H1 (cell line): ENCODE measurements around the gene ADD1. TPM values are rescaled to one million over a fixed set of nuclear protein-coding genes. Genes with fewer than 3 reads are reported as not detected.

Experiments
- CTCF ChIA-PET: fragments of 300-600 bp; sonication (Branson Sonifier 250); formaldehyde crosslinking; loops from one replicate; lab custom pipeline; 2021; ENCODE audit not compliant: partially characterized antibody; lab: Charles Lee
- POLR2A ChIA-PET: fragments of 300-600 bp; sonication (Branson Sonifier 250); formaldehyde crosslinking; loops from one replicate; lab custom pipeline; 2021; ENCODE audit warnings: inconsistent platforms; ENCODE audit not compliant: partially characterized antibody; lab: Charles Lee
- DNase-seq, 2 experiments: peaks; one replicate each; pipeline versions ENCODE4 v3.0.0 to v3.0.0-alpha.2; 2010 to 2022; ENCODE audit warnings: low spot score in 2 of 2, low read depth in 1 of 2, mixed read lengths in 1 of 2
- FAIRE-seq: peaks from 2 replicates; lab custom pipeline; 2011; peaks lifted over from hg19 to GRCh38; lab: Jason Lieb, UNC
- H2AFZ ChIP-seq: 2 replicates; pipeline ENCODE4 v1.8.1; 2012; ENCODE audit warnings: low read length, inconsistent platforms
- H2AK5ac ChIP-seq: 2 replicates; pipeline ENCODE4 v1.6.1; 2013; ENCODE audit warnings: low read depth, low read length
- H2BK120ac ChIP-seq: replicated peaks from 2 replicates; pipeline ENCODE3; 2013; ENCODE audit warnings: low read depth, low read length, inconsistent platforms
- H2BK12ac ChIP-seq: 2 replicates; pipeline ENCODE4 v1.6.1; 2013; ENCODE audit warnings: low read depth, low read length
- H2BK15ac ChIP-seq: 2 replicates; pipeline ENCODE4 v1.6.1; 2013; ENCODE audit warnings: low read length
- H2BK20ac ChIP-seq: 2 replicates; pipeline ENCODE4 v1.6.1; 2013; ENCODE audit warnings: low read length
- H2BK5ac ChIP-seq: 2 replicates; pipeline ENCODE4 v1.6.1; 2013; ENCODE audit warnings: low read depth, low read length
- H3K14ac ChIP-seq: 2 replicates; pipeline ENCODE4 v1.6.1; 2013; ENCODE audit warnings: inconsistent platforms; ENCODE audit not compliant: insufficient read length
- H3K18ac ChIP-seq: 2 replicates; pipeline ENCODE4 v1.6.1; 2013; ENCODE audit warnings: low read length; ENCODE audit errors: extremely low read depth
- H3K23ac ChIP-seq: 2 replicates; pipeline ENCODE4 v1.6.1; 2013; ENCODE audit warnings: inconsistent platforms; ENCODE audit not compliant: insufficient read length
- H3K23me2 ChIP-seq: 2 replicates; pipeline ENCODE4 v1.6.1; 2013; ENCODE audit warnings: low read depth, low read length
- H3K27ac ChIP-seq: 2 replicates; pipeline ENCODE4 v1.6.1; 2011; ENCODE audit warnings: low read depth, low read length, inconsistent platforms
- H3K27me3 ChIP-seq, 4 experiments: replicated peaks in 1 of 4; 1 replicate in 1 of 4; 2 replicates in 3 of 4; pipeline versions ENCODE4 v1.6.1 to v1.8.1; 2011 to 2013; ENCODE audit warnings: low read length in 3 of 4, mild to moderate bottlenecking in 3 of 4, inconsistent platforms in 2 of 4, mixed read lengths in 2 of 4, moderate library complexity in 1 of 4; ENCODE audit not compliant: control insufficient read depth in 3 of 4, insufficient read depth in 3 of 4; ENCODE audit errors: extremely low read depth in 1 of 4
- H3K36me3 ChIP-seq, 4 experiments: 2 replicates each; pipeline versions ENCODE4 v1.6.1 to v1.8.1; 2011 to 2013; ENCODE audit warnings: mild to moderate bottlenecking in 4 of 4, low read length in 3 of 4, moderate library complexity in 2 of 4, control low read depth in 1 of 4, inconsistent platforms in 1 of 4; ENCODE audit not compliant: insufficient read depth in 4 of 4, control insufficient read depth in 2 of 4
- H3K4ac ChIP-seq: replicated peaks from 2 replicates; pipeline ENCODE3; 2013; ENCODE audit warnings: low read length, low read depth, mixed read lengths, inconsistent platforms; ENCODE audit not compliant: insufficient read length
- H3K4me1 ChIP-seq, 4 experiments: replicated peaks in 1 of 4; 1 replicate in 1 of 4; 2 replicates in 3 of 4; pipeline versions ENCODE4 v1.6.1 to v1.8.1; 2011 to 2013; ENCODE audit warnings: low read length in 3 of 4, inconsistent platforms in 2 of 4, mixed read lengths in 1 of 4; ENCODE audit not compliant: insufficient read depth in 4 of 4, control insufficient read depth in 3 of 4
- H3K4me2 ChIP-seq, 2 experiments: 2 replicates each; pipeline versions ENCODE4 v1.6.1 to v1.8.1; 2011 to 2013; ENCODE audit warnings: low read depth in 2 of 2, low read length in 2 of 2, control low read depth in 1 of 2, inconsistent platforms in 1 of 2, mild to moderate bottlenecking in 1 of 2; ENCODE audit not compliant: insufficient read depth in 1 of 2
- H3K4me3 ChIP-seq, 4 experiments: fragments of 200-600, 300-600 bp in 1 of 4; sonication (generic), shearing (Covaris generic), sonication (Bioruptor Twin) in 1 of 4; 2 replicates each; pipeline versions ENCODE4 v1.5.1 to v1.8.1; 2011 to 2016; ENCODE audit warnings: low read length in 4 of 4, low read depth in 3 of 4, control low read depth in 2 of 4, inconsistent platforms in 2 of 4, mild to moderate bottlenecking in 2 of 4, mixed read lengths in 1 of 4, moderate library complexity in 1 of 4; ENCODE audit not compliant: insufficient read depth in 2 of 4; ENCODE audit errors: extremely low read depth in 1 of 4
- H3K56ac ChIP-seq: replicated peaks from 2 replicates; pipeline ENCODE3; 2013; ENCODE audit warnings: low read depth, mild to moderate bottlenecking, mixed read lengths, low read length, inconsistent platforms; ENCODE audit not compliant: insufficient read length
- H3K79me1 ChIP-seq: 2 replicates; pipeline ENCODE4 v1.6.1; 2013; ENCODE audit warnings: low read depth, low read length, control low read depth
- H3K79me2 ChIP-seq, 2 experiments: 2 replicates each; pipeline versions ENCODE4 v1.6.1 to v1.8.1; 2012 to 2013; ENCODE audit warnings: low read length in 2 of 2, mild to moderate bottlenecking in 2 of 2, inconsistent platforms in 1 of 2; ENCODE audit not compliant: insufficient read depth in 2 of 2, control insufficient read depth in 1 of 2
- H3K9ac ChIP-seq, 4 experiments: replicated peaks in 1 of 4; 1 replicate in 1 of 4; 2 replicates in 3 of 4; pipeline versions ENCODE4 v1.6.1 to v1.8.1; 2011 to 2013; ENCODE audit warnings: low read depth in 3 of 4, low read length in 3 of 4, control low read depth in 2 of 4, mild to moderate bottlenecking in 2 of 4, moderate library complexity in 2 of 4, inconsistent platforms in 1 of 4; ENCODE audit errors: extremely low read depth in 1 of 4
- H3K9me3 ChIP-seq, 2 experiments: 2 replicates each; pipeline versions ENCODE4 v1.6.1 to v1.8.1; 2012 to 2013; ENCODE audit warnings: mild to moderate bottlenecking in 2 of 2, moderate library complexity in 2 of 2, control low read depth in 1 of 2, inconsistent platforms in 1 of 2, low read depth in 1 of 2, low read length in 1 of 2, mixed read lengths in 1 of 2; ENCODE audit not compliant: insufficient read depth in 2 of 2
- H4K20me1 ChIP-seq, 2 experiments: replicated peaks in 1 of 2; 2 replicates each; pipeline versions ENCODE3 to v1.8.1; 2011 to 2013; ENCODE audit warnings: inconsistent platforms in 2 of 2, low read length in 2 of 2, mild to moderate bottlenecking in 1 of 2; ENCODE audit not compliant: insufficient read depth in 2 of 2, control insufficient read depth in 1 of 2
- H4K5ac ChIP-seq: 2 replicates; pipeline ENCODE4 v1.6.1; 2013; ENCODE audit warnings: low read length, low read depth, mixed read lengths, inconsistent platforms; ENCODE audit not compliant: insufficient read length
- H4K8ac ChIP-seq: 2 replicates; pipeline ENCODE4 v1.8.0; 2013; ENCODE audit warnings: mild to moderate bottlenecking, moderate library complexity, low read length, inconsistent platforms; ENCODE audit not compliant: insufficient read depth; ENCODE audit errors: extremely low read depth
- H4K91ac ChIP-seq: replicated peaks from 2 replicates; pipeline ENCODE3; 2013; ENCODE audit warnings: low read length, mixed read lengths, inconsistent platforms; ENCODE audit not compliant: insufficient read length
- POLR2AphosphoS5 ChIP-seq: IDR thresholded peaks from 2 replicates; pipeline ENCODE4 v1.6.1; 2011; ENCODE audit warnings: low read depth, low read length
- TAF1 ChIP-seq: IDR thresholded peaks from 2 replicates; pipeline ENCODE4 v1.6.1; 2011; ENCODE audit warnings: mild to moderate bottlenecking, low read depth, low read length
- ZNF274 ChIP-seq: IDR thresholded peaks from 2 replicates; pipeline ENCODE4 v1.7.0; 2012; ENCODE audit warnings: low read length, borderline replicate concordance; ENCODE audit errors: extremely low read depth
- WGBS, 2 experiments: shearing (Covaris generic) in 1 of 2; methylation state at CpG; one replicate each; pipeline versions ENCODE4 v1.1.6 to v1.1.7; 2013 to 2015; ENCODE audit warnings: low lambda C conversion rate in 2 of 2, mixed read lengths in 2 of 2, inconsistent platforms in 1 of 2, low coverage in 1 of 2, missing lambda C conversion rate in 1 of 2; ENCODE audit not compliant: insufficient replicate concordance in 2 of 2, insufficient coverage in 1 of 2, insufficient read length in 1 of 2; ENCODE audit errors: extremely low coverage in 1 of 2, missing lambda C conversion rate in 1 of 2; 5-methylcytosine and 5-hydroxymethylcytosine counted together
- polyA plus RNA-seq, 7 experiments: library from polyadenylated mRNA; depleted of rRNA in 3 of 7; stranded (reverse) in 5 of 7; unstranded in 2 of 7; fragments of >200 nt in 5 of 7; fragments of 200-250 nt in 2 of 7; gene quantifications; 1 replicate in 5 of 7; 2 replicates in 1 of 7; 4 replicates in 1 of 7; pipeline versions ENCODE4 v1.2.1 to v1.2.3, GENCODE V29; 2011 to 2013; ENCODE audit warnings: missing spikeins in 2 of 7, mixed read lengths in 2 of 7
- total RNA-seq: library from RNA; stranded (reverse); fragmentation: NEBNext Ultra II Directional; extraction: Animal tissue kit (Norgen Biotek cat#: 25700); gene quantifications from 2 replicates; pipeline ENCODE4 v1.2.1, GENCODE V29; 2021
- TF ChIP-seq, protein P1 (sequence below): IDR thresholded peaks from 2 replicates; pipeline ENCODE4 v1.6.1; 2012; ENCODE audit warnings: inconsistent platforms

ADD1 gene
- total and polyA plus RNA-seq, 2 of the 8 experiments (the other 6 are each of a cell fraction or from before 2014, with no cell fraction given): 113 to 143 TPM

GRCh38 chr4:2928242-2929176 lies 84.9 kb downstream of the ADD1 start:
- Histone ChIP-seq H3K23ac (no peak overlapping the region), H2BK15ac (no peak overlapping the region), H3K14ac (no peak overlapping the region), H2AFZ (no peak overlapping the region), H3K9me3 (peaks cover 0 to 3% of the 10 kb centered on the region in 2 experiments; a peak in 1 of 4 replicates), H2BK5ac (no peak overlapping the region), H3K4me1 (peaks cover 3 to 9% (median 6%) of the 10 kb centered on the region in 4 experiments), H4K20me1 (peaks cover 4 to 20% of the 10 kb centered on the region in 2 experiments), H3K4me3 (no peak overlapping the region), H3K18ac (no peak overlapping the region), H3K4me2 (no peak overlapping the region), H3K9ac (no peak overlapping the region), H2BK12ac (no peak overlapping the region), H2AK5ac (no peak overlapping the region), H4K5ac (no peak overlapping the region), H3K36me3 (peaks cover 4 to 33% (median 24%) of the 10 kb centered on the region in 4 experiments), H4K91ac (no peak overlapping the region), H3K79me1 (peaks cover 3% of the 10 kb centered on the region; the same call in 1 of the 2 replicates), H3K56ac (no peak overlapping the region), H3K23me2 (peaks cover 3% of the 10 kb centered on the region; the same call in 1 of the 2 replicates), H2BK120ac (no peak overlapping the region), H3K79me2 (peaks cover 0 to under 1% of the 10 kb centered on the region in 2 experiments; a peak in 2 of 4 replicates), H3K27ac (no peak overlapping the region), H2BK20ac (no peak overlapping the region), H3K4ac (no peak overlapping the region), H3K27me3 (no peaks in the 10 kb centered on the region), H4K8ac (no peak overlapping the region)
- DNase-seq: no peak
- 89% methylated on average over 23 of the region's 32 CpGs; no CpG with 5 or more reads in 1 of the 2 experiments for WGBS, 2 experiments
- CTCF ChIA-PET: interaction anchor here (0.6 to 1.7 kb wide), 6 partner anchors 9 to 165 kb away, joined by 3 to 8 read pairs (median 4); no protein-coding TSS in a partner anchor
- POLR2A ChIA-PET: interaction anchor here (0.8 to 1.3 kb wide), 6 partner anchors 9 to 134 kb away, joined by 3 to 4 read pairs (median 3); no protein-coding TSS in a partner anchor
- no peak for FAIRE-seq
- TF ChIP-seq TAF1 (no peak), POLR2AphosphoS5 (peak; percentile 30; the same call in 1 of the 2 replicates), ZNF274 (no peak)
- TF ChIP-seq, protein P1, sequence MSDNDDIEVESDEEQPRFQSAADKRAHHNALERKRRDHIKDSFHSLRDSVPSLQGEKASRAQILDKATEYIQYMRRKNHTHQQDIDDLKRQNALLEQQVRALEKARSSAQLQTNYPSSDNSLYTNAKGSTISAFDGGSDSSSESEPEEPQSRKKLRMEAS: no peak
